HG02852 (cell line): ENCODE results near the gene PLEKHG4.

Source experiments
- ATAC-seq: cut with Tn5 transposase; IDR thresholded peaks from one replicate; pipeline ENCODE4 v1.9.1; 2021; ENCODE audit warnings: mild to moderate bottlenecking, moderate library complexity; ENCODE audit not compliant: unreplicated experiment

The PLEKHG4 gene

GRCh38 chr16:67284699-67285646 lies 5.6 kb downstream of the PLEKHG4 start:
- no peak for ATAC-seq

- no peak for ATAC-seq
Measured at GRCh38 chr16:67286441-67287235, 7.3 kb downstream of the PLEKHG4 start.

- no peak for ATAC-seq
Measured at GRCh38 chr16:67287960-67288359, 8.6 kb downstream of the PLEKHG4 start.

GRCh38 chr16:67291461-67291860 lies 12.1 kb downstream of the PLEKHG4 start:
- no peak for ATAC-seq

DNA sequence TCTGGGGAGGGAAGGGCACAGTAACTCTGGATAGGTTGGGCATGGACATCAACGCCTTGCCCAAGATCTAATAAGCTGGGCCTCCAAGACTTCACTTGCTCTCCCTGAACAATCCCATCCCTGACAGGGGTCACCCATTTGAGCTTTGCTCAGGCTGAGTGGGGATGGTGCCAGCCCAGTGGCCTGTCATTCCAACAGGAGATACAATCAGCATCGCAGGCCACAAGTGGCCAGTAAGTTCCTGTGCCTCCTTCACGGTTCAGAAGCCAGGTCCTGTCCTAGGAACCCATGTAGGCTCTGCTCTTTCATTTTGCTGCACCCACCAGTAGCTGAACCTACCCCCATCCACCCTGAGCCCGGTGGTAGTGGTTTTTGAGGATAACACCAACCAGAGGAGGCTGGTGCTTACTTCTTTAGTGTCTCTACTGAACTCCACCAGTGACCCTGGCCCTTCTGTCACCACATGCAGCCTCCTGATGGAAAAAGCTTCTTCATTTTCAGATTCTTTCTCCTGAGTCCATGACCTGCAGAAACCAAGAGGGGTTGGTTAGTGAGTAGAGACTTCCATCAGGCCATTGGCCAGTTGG lies 14.9 kb downstream of the PLEKHG4 start:
- ATAC-seq, result no peak

DNA sequence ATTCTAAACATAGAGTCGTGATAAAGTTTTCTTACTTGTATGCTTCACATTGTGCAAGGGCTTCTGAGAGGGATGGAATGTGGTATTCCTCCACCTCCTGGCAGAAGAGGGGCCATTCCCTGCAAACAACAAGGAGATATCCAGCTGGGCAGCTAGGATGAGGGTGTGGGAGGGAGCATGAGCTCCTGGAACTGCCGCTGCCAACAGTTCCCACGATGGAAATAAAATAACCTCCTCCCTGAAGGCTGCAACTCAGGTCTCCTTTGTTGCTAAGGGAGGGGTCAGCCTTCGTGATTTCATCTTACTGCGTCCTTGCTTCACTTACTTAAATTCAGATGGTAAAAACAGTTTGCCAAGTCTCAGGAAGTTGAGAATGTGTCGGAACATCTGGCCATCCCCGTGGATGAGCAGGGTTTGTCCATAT lies 15.6 kb downstream of the PLEKHG4 start:
- no peak for ATAC-seq

DNA sequence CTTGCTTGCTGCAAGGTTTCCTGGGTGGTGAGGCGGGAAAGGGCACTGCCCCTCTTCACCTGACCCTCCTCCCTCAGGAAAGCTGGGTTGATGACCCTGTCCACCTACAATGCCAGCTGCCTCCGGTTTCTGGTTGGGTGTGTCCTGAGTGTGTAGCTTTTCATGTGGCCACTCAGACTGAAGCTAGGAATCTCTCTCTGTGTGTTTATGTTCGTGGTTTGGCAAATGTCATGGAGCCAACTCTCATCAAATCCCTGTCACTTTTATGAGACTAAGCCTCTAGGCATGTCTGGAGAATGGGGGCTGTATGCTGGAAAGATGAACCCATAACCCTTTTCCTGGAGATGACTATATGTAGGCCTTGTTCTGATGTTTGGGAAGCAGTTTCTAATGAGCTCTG lies 17.1 kb downstream of the PLEKHG4 start:
- no peak for ATAC-seq

DNA sequence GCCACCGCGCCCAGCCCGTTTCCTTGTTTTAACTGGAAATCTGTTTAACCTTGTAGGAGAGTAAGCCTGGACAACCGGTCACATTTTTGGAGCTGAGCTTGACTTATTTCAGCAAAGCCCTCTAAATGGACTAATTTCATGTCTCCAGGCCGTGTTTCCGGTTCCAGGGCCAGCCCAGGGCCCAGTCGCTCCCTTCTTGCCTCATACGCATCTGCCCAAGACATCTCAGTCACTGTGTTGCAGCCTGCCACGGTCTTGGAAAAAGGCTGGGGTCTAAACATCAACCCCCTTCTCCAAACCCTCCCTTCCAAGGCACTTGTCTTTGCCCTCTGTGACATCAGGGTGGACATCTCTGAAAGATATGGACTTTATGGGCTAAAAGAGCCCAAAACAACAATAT lies 18.9 kb downstream of the PLEKHG4 start:
- ATAC-seq, result no peak

- no peak for ATAC-seq
Measured at GRCh38 chr16:67299269-67299668, 19.9 kb downstream of the PLEKHG4 start.

DNA sequence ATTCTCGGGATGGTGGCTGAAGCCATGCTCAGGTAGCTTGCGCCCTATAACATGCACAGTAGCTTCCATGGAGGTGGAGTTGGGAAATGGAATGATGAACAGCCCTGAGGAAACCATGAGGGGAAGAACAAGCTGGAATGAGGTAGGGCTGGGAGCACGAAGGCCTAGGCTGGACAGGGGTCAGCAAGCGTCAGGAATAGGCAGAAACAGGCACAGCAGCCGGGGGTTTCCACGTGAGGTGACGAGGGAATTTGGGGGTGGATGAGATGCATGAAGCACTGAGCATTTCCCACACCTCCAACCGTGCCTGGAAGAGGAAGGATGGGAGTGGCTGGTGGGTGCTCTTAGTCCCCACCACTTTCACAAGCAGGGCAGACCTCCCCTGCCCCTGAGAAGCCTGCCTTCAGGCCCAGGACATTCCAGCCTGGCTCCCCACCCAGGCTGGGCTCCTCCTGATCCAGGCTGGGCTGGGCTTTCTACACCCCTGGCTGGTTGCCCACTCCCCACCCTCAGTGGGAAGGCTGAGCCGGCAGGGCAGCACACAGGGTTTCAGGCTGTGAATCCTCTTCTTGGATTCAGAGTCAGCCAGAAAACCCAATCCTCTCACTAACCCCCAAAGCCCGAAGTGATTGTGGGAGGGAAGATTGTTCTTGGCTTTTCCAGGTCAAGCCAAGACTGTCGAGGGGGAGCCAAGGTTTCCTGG lies 21.9 kb downstream of the PLEKHG4 start:
- ATAC-seq, result no peak

- ATAC-seq, result no peak
Measured at GRCh38 chr16:67302076-67302475, 22.7 kb downstream of the PLEKHG4 start.

DNA sequence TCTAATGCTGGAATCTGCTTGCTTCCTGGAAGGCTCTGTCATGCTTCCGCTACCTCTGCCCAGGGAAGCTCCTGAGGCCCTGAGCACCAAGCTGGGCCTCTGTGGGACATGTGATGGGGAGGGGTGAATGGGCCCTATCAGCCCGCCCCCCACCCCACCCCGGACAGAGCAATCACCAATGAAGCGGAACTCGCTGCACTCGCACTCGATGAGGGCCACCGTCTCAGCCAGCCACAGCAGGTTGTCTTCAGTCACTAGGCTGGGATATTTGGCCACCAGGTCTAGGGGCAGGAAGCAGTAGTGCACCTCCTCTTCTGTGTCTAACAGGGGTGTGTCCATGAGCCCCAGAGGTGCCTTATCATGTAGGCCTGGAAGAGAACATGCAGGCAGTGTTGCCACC lies 23.6 kb downstream of the PLEKHG4 start:
- no peak for ATAC-seq

GRCh38 chr16:67304020-67304419 lies 24.7 kb downstream of the PLEKHG4 start:
- ATAC-seq, result no peak

GRCh38 chr16:67305216-67306071 lies 26.1 kb downstream of the PLEKHG4 start:
- no peak for ATAC-seq

- ATAC-seq, result no peak
Measured at GRCh38 chr16:67310561-67310960, 31.2 kb downstream of the PLEKHG4 start.

- ATAC-seq, result peak; percentile 82
Measured at GRCh38 chr16:67311607-67312488, 32.5 kb downstream of the PLEKHG4 start.

GRCh38 chr16:67312719-67313118 lies 33.4 kb downstream of the PLEKHG4 start:
- ATAC-seq, result no peak

DNA sequence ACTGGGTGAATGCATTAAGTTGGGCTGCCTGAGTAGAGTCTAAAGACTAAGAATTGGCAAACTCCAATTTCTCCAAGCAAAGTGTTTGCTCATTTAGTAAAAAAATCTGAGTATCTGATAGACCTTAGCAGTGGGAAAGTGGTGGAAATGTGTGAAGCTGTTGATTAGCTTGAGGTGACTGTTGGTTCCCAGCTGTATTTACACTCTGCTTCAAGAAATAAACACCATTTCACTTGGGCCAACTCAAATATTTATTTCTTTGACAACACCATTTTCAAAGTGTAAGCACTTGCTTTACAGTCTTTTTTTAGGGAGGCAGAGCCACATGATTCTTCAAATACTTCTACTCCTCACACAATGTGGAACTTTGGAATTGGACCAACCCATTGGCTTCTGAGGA lies 38.5 kb downstream of the PLEKHG4 start:
- ATAC-seq, result no peak

DNA sequence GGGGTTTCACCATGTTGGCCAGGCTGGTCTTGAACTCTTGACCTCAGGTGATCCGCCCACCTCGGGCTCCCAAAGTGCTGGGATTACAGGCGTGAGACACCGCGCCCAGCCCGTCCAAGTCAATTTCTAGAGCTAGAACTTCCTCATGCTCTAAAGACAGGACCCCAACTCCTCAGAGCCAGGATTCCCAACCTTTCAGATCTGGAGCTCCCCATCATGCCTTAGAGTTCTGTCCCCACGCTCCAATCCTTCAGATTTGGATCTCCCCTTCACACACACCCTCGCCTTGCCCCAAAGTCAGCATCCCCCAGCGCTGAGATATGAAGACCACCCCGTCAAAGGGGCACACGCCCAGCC lies 46.8 kb downstream of the PLEKHG4 start:
- no peak for ATAC-seq
